ENCODE results near the gene SCGB3A1.

The SCGB3A1 gene

GRCh38 chr5:180636016-180636402 lies 44.7 kb upstream of the SCGB3A1 start:
- no peak for TF ChIP-seq CTCF (IDR thresholded peaks at IDR 0.05; ENCODE audit: extremely low read depth, missing control alignments)
- no peak for DNase-seq (ENCODE audit: low spot score)

- no peak for TF ChIP-seq CTCF (IDR thresholded peaks at IDR 0.05; ENCODE audit: extremely low read depth, missing control alignments)
- no peak for DNase-seq (ENCODE audit: low spot score)
Observed at GRCh38 chr5:180633283-180634177, 42.2 kb upstream of the SCGB3A1 start.

- no peak for DNase-seq (ENCODE audit: low spot score)
- TF ChIP-seq CTCF (IDR thresholded peaks at IDR 0.05; ENCODE audit: extremely low read depth, missing control alignments): no peak
Observed at GRCh38 chr5:180632768-180633167, 41.5 kb upstream of the SCGB3A1 start.

DNA sequence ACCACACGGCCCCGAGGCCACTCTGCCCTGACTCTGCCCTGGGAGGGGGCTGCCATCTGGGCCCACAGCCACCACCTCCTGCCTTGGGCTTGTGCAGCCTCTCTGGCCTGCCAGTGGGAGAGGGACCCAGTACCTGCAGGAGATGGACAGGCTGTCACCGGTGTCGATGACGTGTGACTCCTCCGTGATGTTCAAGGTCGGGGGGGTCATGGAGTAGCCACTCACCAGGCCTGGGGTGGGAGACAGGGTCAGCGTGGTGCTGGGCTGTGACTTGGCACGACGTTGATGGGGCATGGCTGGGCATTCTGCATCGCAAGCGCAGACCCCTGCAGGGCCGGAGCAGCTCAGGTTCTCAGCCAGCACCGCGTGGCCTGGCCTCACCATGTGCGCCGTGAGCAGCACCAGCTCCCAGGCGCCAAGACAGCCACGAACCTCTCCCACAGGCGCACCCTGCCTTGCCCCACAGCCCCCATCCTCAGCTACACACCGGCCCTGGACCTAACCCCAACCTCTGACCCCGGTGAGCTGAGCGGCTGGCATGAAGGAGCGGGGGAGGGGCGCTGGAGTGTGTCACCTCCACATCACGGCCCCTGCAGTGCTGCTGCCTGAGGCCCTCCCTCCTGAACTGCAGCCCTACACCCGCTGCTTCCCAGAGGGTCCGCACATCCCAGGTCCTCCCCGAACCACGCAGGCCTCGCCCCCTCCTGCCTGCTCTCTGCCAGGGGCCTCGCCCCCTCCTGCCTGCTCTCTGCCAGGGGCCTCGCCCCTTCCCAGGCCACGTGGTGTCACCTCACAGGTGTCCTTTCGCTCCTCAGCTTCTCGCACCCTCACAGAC lies 40.5 kb upstream of the SCGB3A1 start:
- TF ChIP-seq CTCF (IDR thresholded peaks at IDR 0.05; ENCODE audit: extremely low read depth, missing control alignments): no peak
- no peak for DNase-seq (ENCODE audit: low spot score)

GRCh38 chr5:180630426-180630825 lies 39.1 kb upstream of the SCGB3A1 start:
- DNase-seq (ENCODE audit: low spot score): no peak
- no peak for TF ChIP-seq CTCF (IDR thresholded peaks at IDR 0.05; ENCODE audit: extremely low read depth, missing control alignments)

GRCh38 chr5:180629831-180630382 lies 38.6 kb upstream of the SCGB3A1 start:
- DNase-seq (ENCODE audit: low spot score): no peak
- no peak for TF ChIP-seq CTCF (IDR thresholded peaks at IDR 0.05; ENCODE audit: extremely low read depth, missing control alignments)
